K562 (cell line): ENCODE measurements around the gene MAZ. TPM values are rescaled to one million over a fixed set of nuclear protein-coding genes. Genes with fewer than 3 reads are reported as not detected.
A peak's percentile ranks its signal among the peaks of the same experiment; 100 is the strongest.

Experiments
- ATAC-seq: fragments of 200-7000 bp; cut with Tn5 transposase; 3 replicates; pipeline ENCODE4 v1.9.1; 2020; ENCODE audit warnings: moderate library complexity
- Bru-seq: library from RNA; stranded (reverse); fragments of 400-500 nt; gene quantifications from one replicate; lab custom pipeline; 2021; lab: Mats Ljungman, UMichigan
- BruChase-seq, 2 experiments: library from RNA; stranded (reverse); fragments of 400-500 nt; gene quantifications; one replicate each; lab custom pipeline; 2021; lab: Mats Ljungman, UMichigan
- BruUV-seq: library from RNA; stranded (reverse); fragments of 400-500 nt; replicated peaks from 2 replicates; lab custom pipeline; 2021; lab: Mats Ljungman, UMichigan
- CTCF ChIA-PET: fragments of 300-600 bp; formaldehyde crosslinking; extraction: SDS; loops from one replicate; lab custom pipeline; 2021; ENCODE audit warnings: low intra/inter-chr PET ratio; lab: Yijun Ruan, JAX
- POLR2A ChIA-PET: fragments of 300-600, 350-650 bp; sonication (Branson Sonifier 250); formaldehyde crosslinking; extraction: SDS; loops from one replicate; lab custom pipeline; 2021; ENCODE audit warnings: antibody characterized with exemption, inconsistent platforms; lab: Yijun Ruan, JAX
- DNase-seq, 4 experiments: peaks; one replicate each; pipeline versions ENCODE4 v3.0.0 to v3.0.0-alpha.2; 2011 to 2018; ENCODE audit warnings: low spot score in 3 of 4, mixed read lengths in 3 of 4; ENCODE audit errors: extremely low read depth in 1 of 4
- FAIRE-seq: peaks from 2 replicates; lab custom pipeline; 2011; peaks lifted over from hg19 to GRCh38; lab: Jason Lieb, UNC
- H2AFZ ChIP-seq: 2 replicates; pipeline ENCODE4 v1.6.0; 2011; ENCODE audit warnings: low read depth, low read length, control low read depth, inconsistent platforms
- H3K27ac ChIP-seq: fragments of 200-600 bp; 3 replicates; pipeline ENCODE4 v1.8.0; 2011; ENCODE audit warnings: low read depth, mild to moderate bottlenecking, control low read depth, inconsistent platforms, low read length, moderate library complexity, mixed read lengths; ENCODE audit errors: extremely low read depth
- H3K27me3 ChIP-seq, 2 experiments: fragments of 300-600 bp in 1 of 2; 2 replicates in 1 of 2; 3 replicates in 1 of 2; pipeline versions ENCODE4 v1.6.0 to v1.8.0; 2011; ENCODE audit warnings: inconsistent platforms in 2 of 2, low read length in 2 of 2, mild to moderate bottlenecking in 1 of 2, mixed read lengths in 1 of 2, moderate library complexity in 1 of 2; ENCODE audit not compliant: control insufficient read depth in 2 of 2, insufficient read depth in 2 of 2
- H3K36me3 ChIP-seq: fragments of 300-600 bp; 3 replicates; pipeline ENCODE4 v1.8.0; 2011; ENCODE audit warnings: mild to moderate bottlenecking, low read length, inconsistent platforms; ENCODE audit not compliant: control insufficient read depth, insufficient read depth
- H3K4me1 ChIP-seq, 2 experiments: fragments of 200-600 bp in 1 of 2; replicated peaks in 1 of 2; 2 replicates in 1 of 2; 3 replicates in 1 of 2; pipeline versions ENCODE4 v1.5.1 to v1.8.0; 2011; ENCODE audit warnings: inconsistent platforms in 2 of 2, low read length in 2 of 2, mild to moderate bottlenecking in 1 of 2, mixed read lengths in 1 of 2, moderate library complexity in 1 of 2; ENCODE audit not compliant: control insufficient read depth in 2 of 2, insufficient read depth in 2 of 2
- H3K4me2 ChIP-seq: 2 replicates; pipeline ENCODE4 v1.6.1; 2011; ENCODE audit warnings: low read length, control low read depth, inconsistent platforms, mixed read lengths; ENCODE audit not compliant: insufficient read depth
- H3K4me3 ChIP-seq: fragments of 200-600 bp; sonication (generic), shearing (Covaris generic); 2 replicates; pipeline ENCODE4 v1.5.1; 2016; ENCODE audit warnings: control low read depth, inconsistent platforms
- H3K79me2 ChIP-seq: fragments of 200-600 bp; 3 replicates; pipeline ENCODE4 v1.8.0; 2011; ENCODE audit warnings: low read length, inconsistent platforms; ENCODE audit not compliant: control insufficient read depth, insufficient read depth
- H3K9ac ChIP-seq, 2 experiments: 2 replicates each; pipeline versions ENCODE4 v1.6.0 to v1.6.1; 2011; ENCODE audit warnings: low read depth in 2 of 2, low read length in 2 of 2, control low read depth in 1 of 2, inconsistent platforms in 1 of 2, mild to moderate bottlenecking in 1 of 2, mixed read lengths in 1 of 2; ENCODE audit not compliant: insufficient read depth in 1 of 2
- H3K9me1 ChIP-seq: one replicate; pipeline ENCODE4 v1.6.0; 2011; ENCODE audit warnings: inconsistent platforms, mild to moderate bottlenecking, low read length, moderate library complexity; ENCODE audit not compliant: control insufficient read depth, insufficient read depth
- H3K9me3 ChIP-seq: replicated peaks from 2 replicates; pipeline ENCODE4 v1.5.1; 2011; ENCODE audit warnings: low read depth, low read length, inconsistent platforms; ENCODE audit not compliant: control insufficient read depth, insufficient read depth
- H4K20me1 ChIP-seq: replicated peaks from 2 replicates; pipeline ENCODE4 v1.6.1; 2011; ENCODE audit warnings: low read length, inconsistent platforms, mixed read lengths; ENCODE audit not compliant: control insufficient read depth, insufficient read depth
- AFF1 ChIP-seq, 2 experiments: fragments of 450-650 bp; IDR thresholded peaks; 2 replicates each; pipeline ENCODE4 v1.6.1; 2018; ENCODE audit warnings: mild to moderate bottlenecking in 2 of 2, low read depth in 1 of 2; ENCODE audit not compliant: partially characterized antibody in 2 of 2
- CREB5 ChIP-seq: fragments of 250-450 bp; sonication (Bioruptor Pico); IDR thresholded peaks from 2 replicates; pipeline ENCODE4 v1.5.0; 2020; ENCODE audit warnings: mild to moderate bottlenecking
- FOSL1 ChIP-seq: fragments of 200-800 bp; sonication (Bioruptor generic); conservative IDR thresholded peaks from 2 replicates; pipeline ENCODE4 v1.6.1; 2016; ENCODE audit warnings: missing genetic modification characterization, missing compliant biosample characterization
- FOXJ2 ChIP-seq: fragments of 200-800 bp; sonication (Bioruptor generic); IDR thresholded peaks from 2 replicates; pipeline ENCODE4 v1.6.1; 2016; ENCODE audit warnings: missing genetic modification characterization, missing compliant biosample characterization
- KLF10 ChIP-seq: fragments of 250-450 bp; sonication (Bioruptor Pico); IDR thresholded peaks from 2 replicates; pipeline ENCODE4 v1.6.1; 2021; ENCODE audit warnings: matching md5 sums
- VEZF1 ChIP-seq: fragments of 200-800 bp; sonication (Bioruptor generic); IDR thresholded peaks from 2 replicates; pipeline ENCODE4 v1.6.1; 2017; ENCODE audit warnings: missing genetic modification characterization, missing compliant biosample characterization
- WGBS: fragments of 100-300 bp; shearing (Covaris generic); methylation state at CpG from one replicate; pipeline ENCODE4 v1.1.6; 2016; ENCODE audit warnings: low coverage, mixed read lengths; ENCODE audit not compliant: insufficient coverage; ENCODE audit errors: missing lambda C conversion rate; 5-methylcytosine and 5-hydroxymethylcytosine counted together
- in situ Hi-C: fragments of 300-500 bp; cut with MboI; formaldehyde crosslinking; loops from 4 replicates; pipeline ENCODE4 v1.15.0; 2018; ENCODE audit warnings: inconsistent platforms, mixed read lengths
- intact Hi-C: fragments of 100-400 bp; cut with micrococcal nuclease; formaldehyde crosslinking; loops from 2 replicates; pipeline ENCODE4 v1.14.2; 2022
- long read RNA-seq, 3 experiments: library from polyadenylated mRNA in 2 of 3; library from RNA in 1 of 3; unstranded in 2 of 3; stranded (forward) in 1 of 3; transcript quantifications; one replicate each; pipeline ENCODE4 v2.0.0, GENCODE V29; 2019 to 2022
- polyA minus RNA-seq, 3 experiments: library from RNA; depleted of rRNA, polyadenylated mRNA; stranded (reverse); fragments of >200 nt; gene quantifications; 2 replicates each; pipeline ENCODE4 v1.2.3, GENCODE V29; 2011
- polyA plus RNA-seq, 8 experiments: library from polyadenylated mRNA; depleted of rRNA in 4 of 8; stranded (reverse) in 5 of 8; unstranded in 3 of 8; fragments of >200 nt; fragmentation: Nextera tagmentation in 2 of 8; fragmentation: Illumina TruSeq in 1 of 8; extraction: Ambion mirVana in 2 of 8; extraction: Trizol in 1 of 8; gene quantifications; 2 replicates each; pipeline versions ENCODE4 v1.2.1 to v1.2.3, GENCODE V29; 2011 to 2014; ENCODE audit warnings: inconsistent platforms in 1 of 8, missing spikeins in 1 of 8
- total RNA-seq, 7 experiments: library from RNA; depleted of rRNA in 6 of 7; stranded (reverse); fragments of >200 nt in 6 of 7; fragmentation: Illumina TruSeq in 2 of 7; extraction: Trizol in 2 of 7; gene quantifications; 2 replicates each; pipeline versions ENCODE4 v1.2.1 to v1.2.3, GENCODE V29; 2011 to 2021; ENCODE audit warnings: low replicate concordance in 1 of 7

The MAZ gene
- 95.3 and 227 TPM in 2 replicates for total RNA-seq (2011; cell fraction: chromatin; rRNA removed; ENCODE audit: low replicate concordance)
- total RNA-seq (2011; cell fraction: nucleolus; rRNA removed) = 242 and 255 TPM in 2 replicates
- total RNA-seq (2011; cell fraction: nucleoplasm; rRNA removed) = 165 and 167 TPM in 2 replicates
- total RNA-seq (2014; rRNA removed) = 414 and 504 TPM in 2 replicates
- 196 and 250 TPM in 2 replicates for total RNA-seq (2014; rRNA removed; fragmentation: Illumina TruSeq; extraction: Trizol)
- 378 and 386 TPM in 2 replicates for total RNA-seq (2015; rRNA removed; fragmentation: Illumina TruSeq; extraction: Trizol)
- total RNA-seq (2021) = 518 and 532 TPM in 2 replicates
- 216 and 275 TPM in 2 replicates for polyA plus RNA-seq (2011; rRNA removed)
- 302 and 460 TPM in 2 replicates for polyA plus RNA-seq (2011; cell fraction: cytosol; rRNA removed)
- polyA plus RNA-seq (2011; cell fraction: nucleus; rRNA removed) = 274 and 319 TPM in 2 replicates
- 576 and 597 TPM in 2 replicates for polyA plus RNA-seq (2012)
- 420 and 592 TPM in 2 replicates for polyA plus RNA-seq (2014; fragmentation: Illumina TruSeq; extraction: Trizol)
- 10 to 100 TPM; 45.4 to 59.3 TPM for polyA plus RNA-seq (2014; fragmentation: Nextera tagmentation; extraction: Ambion mirVana)
- polyA plus RNA-seq (2014; rRNA removed) = 225 and 259 TPM in 2 replicates
- polyA minus RNA-seq (2011; rRNA and poly(A)+ RNA removed) = 238 and 356 TPM in 2 replicates
- 360 and 377 TPM in 2 replicates for polyA minus RNA-seq (2011; cell fraction: cytosol; rRNA and poly(A)+ RNA removed)
- 72.8 and 95.2 TPM in 2 replicates for polyA minus RNA-seq (2011; cell fraction: nucleus; rRNA and poly(A)+ RNA removed)
- Bru-seq, nascent RNA = percentile 95 among the genes with signal in this experiment
- BruChase-seq, experiment 1, labeled RNA remaining after a 2-hour chase = percentile 96 among the genes with signal in this experiment
- percentile 98 among the genes with signal in this experiment for BruChase-seq, experiment 2, labeled RNA remaining after a 6-hour chase
- long read RNA-seq, experiment 1, transcript MAZ-209 (2 exons, 1,313 nt) = minor isoform, 12 of 1,740 reads
- long read RNA-seq, experiment 1, transcript MAZ-201 (6 exons, 2,698 nt) = major isoform, 257 of 1,740 reads
- long read RNA-seq, experiment 1, transcript MAZ-202 (5 exons, 2,532 nt) = minor isoform, 245 of 1,740 reads
- long read RNA-seq, experiment 1, transcript MAZ-214 (3 exons, 1,464 nt) = minor isoform, 147 of 1,740 reads
- long read RNA-seq, experiment 1, partial matches to known transcripts = 1,036 of 1,740 reads
- long read RNA-seq, experiment 1, other reads (novel, unspliced or antisense) = 33 of 1,740 reads
- long read RNA-seq, experiment 2, transcript MAZ-202 (5 exons, 2,532 nt) = major isoform, 86 of 405 reads
- long read RNA-seq, experiment 2, transcript MAZ-209 (2 exons, 1,313 nt) = minor isoform, 9 of 405 reads
- long read RNA-seq, experiment 2, transcript MAZ-201 (6 exons, 2,698 nt) = minor isoform, 12 of 405 reads
- long read RNA-seq, experiment 2, transcript MAZ-214 (3 exons, 1,464 nt) = minor isoform, 32 of 405 reads
- long read RNA-seq, experiment 2, partial matches to known transcripts = 142 of 405 reads
- long read RNA-seq, experiment 2, other reads (novel, unspliced or antisense) = 119 of 405 reads
- long read RNA-seq, experiment 3, transcript MAZ-214 (3 exons, 1,464 nt) = major isoform, 31 of 95 reads
- long read RNA-seq, experiment 3, partial matches to known transcripts = 54 of 95 reads
- long read RNA-seq, experiment 3, other reads (novel, unspliced or antisense) = 3 of 95 reads

GRCh38 chr16:29806099-29806579, at the start of gene MAZ:
MAZ (plus strand) TSS chr16:29806529; CDS start chr16:29806702, 173 bp downstream.
- Histone ChIP-seq H3K4me3 (peak within 1 kb of the TSS; percentile 60), H3K27ac (peak within 1 kb of the TSS; percentile 99), H2AFZ (peak within 1 kb of the TSS; percentile 82; the same call in 1 of the 2 replicates), H3K36me3 (peaks cover 71% of the 10 kb centered on the region), H4K20me1 (peaks cover 23% of the 10 kb centered on the region; the same call in 1 of the 2 replicates), H3K79me2 (peaks cover 47% of the 10 kb centered on the region), H3K9me3 (no peaks in the 10 kb centered on the region), H3K4me1 (peaks cover 38 to 52% of the 10 kb centered on the region in 2 experiments), H3K4me2 (peak within 1 kb of the TSS; percentile 91), H3K9ac (peak within 1 kb of the TSS; percentile 92 to 100), H3K27me3 (no peaks in the 10 kb centered on the region), H3K9me1 (no peaks in the 10 kb centered on the region)
- peak in 3 of 4 experiments; percentile 78 to 95 (median 81) for DNase-seq
- BruUV-seq = no TSS peak
- in situ Hi-C loops = no loop called here
- intact Hi-C loops = loop anchor here (2.0 kb wide), 1 partner anchor 43 kb away; no protein-coding TSS in a partner anchor
- no CpG with 5 or more reads among the region's 67 CpGs for WGBS
- CTCF ChIA-PET = no interaction called here
- POLR2A ChIA-PET = interaction anchor here (0.5 to 2.7 kb wide), 5 partner anchors 10 to 165 kb away, joined by 3 to 8 read pairs (median 5); partner anchors contain the start of genes KIF22 and PAGR1
- no peak for ATAC-seq
- no peak for FAIRE-seq
- no peak for TF ChIP-seq FOXJ2 (tag)
- peak; percentile 89 for TF ChIP-seq VEZF1 (CRISPR knock-in tag)
- TF ChIP-seq AFF1 (IDR thresholded peaks at IDR 0.05; ENCODE audit: low read depth in 1 of 2, partially characterized antibody in 2 of 2) = no peak
- no peak for TF ChIP-seq FOSL1
- no peak for TF ChIP-seq KLF10
- TF ChIP-seq CREB5 (CRISPR knock-in tag) = no peak
